ENCODE data around the gene PPIB.
"Not testable (repeated sequence)": the region's sequence is repeated elsewhere in the genome, so short reads cannot be mapped to it uniquely, and the experiment has no call there.

Gene PPIB

GRCh38 chr15:64141798-64142512 lies 20.9 kb downstream of the PPIB start:
- no peak for DNase-seq (ENCODE audit: low read depth)

GRCh38 chr15:64138331-64138941 lies 24.4 kb downstream of the PPIB start:
- no peak for DNase-seq (ENCODE audit: low read depth)

GRCh38 chr15:64137226-64137833 lies 25.5 kb downstream of the PPIB start:
- DNase-seq (ENCODE audit: low read depth) = no peak

GRCh38 chr15:64136347-64136746 lies 26.5 kb downstream of the PPIB start:
- no peak for DNase-seq (ENCODE audit: low read depth)

GRCh38 chr15:64134345-64134829 lies 28.4 kb downstream of the PPIB start:
- DNase-seq (ENCODE audit: low read depth) = peak; percentile 19

- DNase-seq (ENCODE audit: low read depth) = no peak
Measured at GRCh38 chr15:64133623-64134344, 29.0 kb downstream of the PPIB start.

- DNase-seq (ENCODE audit: low read depth) = no peak
Measured at GRCh38 chr15:64132217-64132616, 30.6 kb downstream of the PPIB start.

GRCh38 chr15:64131547-64131946 lies 31.3 kb downstream of the PPIB start:
- no peak for DNase-seq (ENCODE audit: low read depth)

- DNase-seq (ENCODE audit: low read depth) = no peak
Measured at GRCh38 chr15:64130159-64130558, 32.7 kb downstream of the PPIB start.

- DNase-seq (ENCODE audit: low read depth) = no peak
Measured at GRCh38 chr15:64127521-64128270, 35.1 kb downstream of the PPIB start.

GRCh38 chr15:64125978-64126377 lies 36.8 kb downstream of the PPIB start:
- DNase-seq (ENCODE audit: low read depth) = no peak

- no peak for DNase-seq (ENCODE audit: low read depth)
Measured at GRCh38 chr15:64122936-64123351, 39.9 kb downstream of the PPIB start.

- no peak for DNase-seq (ENCODE audit: low read depth)
Measured at GRCh38 chr15:64122444-64122843, 40.4 kb downstream of the PPIB start.

GRCh38 chr15:64121614-64122013 lies 41.2 kb downstream of the PPIB start:
- no peak for DNase-seq (ENCODE audit: low read depth)

- DNase-seq (ENCODE audit: low read depth) = not testable (repeated sequence)
Measured at GRCh38 chr15:64120322-64120721, 42.5 kb downstream of the PPIB start.

- no peak for DNase-seq (ENCODE audit: low read depth)
Measured at GRCh38 chr15:64117759-64118487, 44.9 kb downstream of the PPIB start.

- DNase-seq (ENCODE audit: low read depth) = peak; percentile 42
Measured at GRCh38 chr15:64112904-64113303, 49.9 kb downstream of the PPIB start.

- DNase-seq (ENCODE audit: low read depth) = no peak
Measured at GRCh38 chr15:64112073-64112772, 50.6 kb downstream of the PPIB start.

- no peak for DNase-seq (ENCODE audit: low read depth)
Measured at GRCh38 chr15:64111679-64112050, 51.2 kb downstream of the PPIB start.

- DNase-seq (ENCODE audit: low read depth) = no peak
Measured at GRCh38 chr15:64110950-64111678, 51.7 kb downstream of the PPIB start.

Data from stromal cell of bone marrow (primary cell).